Right lung (tissue), 5 donors: ENCODE results near the gene CNOT6L. TPM values are rescaled to one million over a fixed set of nuclear protein-coding genes. Genes with fewer than 3 reads are reported as not detected.

Experiments used
- DNase-seq, 2 donors: peaks; one replicate each; pipeline ENCODE4 v3.0.0-alpha.2; 2013
- polyA plus RNA-seq, 5 donors: library from polyadenylated mRNA; unstranded; fragments of 120-200 nt; gene quantifications; one replicate each; pipeline versions ENCODE4 v1.2.1 to v1.2.3, GENCODE V29; 2013; ENCODE audit warnings: inconsistent platforms in 1 of 5, low replicate concordance in 1 of 5; ENCODE audit not compliant: insufficient read length in 5 of 5, insufficient read depth in 1 of 5

The CNOT6L gene
- polyA plus RNA-seq, 5 donors: 19.0 to 34.6 (median 33.1) TPM

DNA sequence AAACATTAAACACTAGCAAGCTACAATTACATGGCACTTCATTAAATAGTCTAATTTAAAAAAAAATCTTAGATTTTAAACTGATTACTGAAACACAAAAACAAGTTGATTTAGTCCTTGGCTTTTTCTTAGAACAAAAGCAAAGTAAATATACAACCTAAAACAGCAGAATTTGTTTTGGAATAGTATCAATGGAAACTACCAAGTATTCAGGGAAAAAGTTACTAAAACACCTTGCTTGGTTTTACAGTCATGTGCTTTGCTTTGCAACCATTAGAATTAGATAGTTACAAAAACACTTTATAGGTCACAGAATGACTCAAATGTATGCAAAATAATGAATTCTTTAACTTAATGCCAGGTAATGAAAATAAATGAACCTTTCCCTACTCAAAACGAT lies 105.3 kb downstream of the CNOT6L start:
- no peak for DNase-seq

DNA sequence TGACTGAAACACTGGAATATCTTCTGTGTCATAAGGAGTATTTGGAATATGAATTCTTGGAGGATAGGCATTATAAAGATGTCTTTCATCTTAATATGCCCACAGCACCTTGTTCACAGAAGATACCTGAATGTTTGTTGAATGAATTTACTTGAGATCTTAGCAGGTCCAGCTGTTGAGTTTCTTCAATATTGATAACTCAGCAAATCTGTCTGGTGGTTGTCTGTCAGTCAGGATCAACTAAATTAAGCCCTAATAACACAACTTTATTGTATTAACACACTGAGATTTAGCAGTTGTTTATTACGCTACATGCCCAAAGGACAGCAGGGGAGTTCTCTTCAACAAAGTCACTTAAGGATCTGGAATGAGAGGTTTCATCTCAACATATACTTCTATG lies 106.5 kb downstream of the CNOT6L start:
- DNase-seq: no peak

GRCh38 chr4:77711469-77711868 lies 107.7 kb downstream of the CNOT6L start:
- no peak for DNase-seq

- no peak for DNase-seq
These were observed 108.5 kb downstream of the CNOT6L start for GRCh38 chr4:77710684-77711083.

- no peak for DNase-seq
These were observed 109.1 kb downstream of the CNOT6L start for GRCh38 chr4:77710059-77710458.

DNA sequence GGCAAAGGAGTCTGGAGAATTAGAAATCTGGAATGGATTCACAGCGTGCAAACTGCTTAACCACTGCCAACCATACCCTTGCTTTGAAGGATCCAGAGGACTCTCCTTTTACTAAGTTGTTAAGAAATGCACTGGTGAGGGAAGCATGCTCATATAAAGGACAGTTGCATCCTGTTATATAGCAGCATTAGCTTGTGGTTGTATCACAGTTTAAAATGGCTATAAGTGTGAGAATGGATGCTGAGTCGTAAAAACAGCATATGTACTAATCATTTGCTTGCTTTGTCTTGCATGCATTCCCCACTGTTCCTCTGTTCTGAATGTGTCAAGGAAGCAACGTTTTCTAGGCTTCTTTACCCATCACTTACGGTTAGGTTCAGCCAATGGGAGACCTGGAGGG lies 112.5 kb downstream of the CNOT6L start:
- DNase-seq: no peak

- no peak for DNase-seq
These were observed 115.5 kb downstream of the CNOT6L start for GRCh38 chr4:77703666-77704065.

GRCh38 chr4:77701121-77701520 lies 118.0 kb downstream of the CNOT6L start:
- no peak for DNase-seq

DNA sequence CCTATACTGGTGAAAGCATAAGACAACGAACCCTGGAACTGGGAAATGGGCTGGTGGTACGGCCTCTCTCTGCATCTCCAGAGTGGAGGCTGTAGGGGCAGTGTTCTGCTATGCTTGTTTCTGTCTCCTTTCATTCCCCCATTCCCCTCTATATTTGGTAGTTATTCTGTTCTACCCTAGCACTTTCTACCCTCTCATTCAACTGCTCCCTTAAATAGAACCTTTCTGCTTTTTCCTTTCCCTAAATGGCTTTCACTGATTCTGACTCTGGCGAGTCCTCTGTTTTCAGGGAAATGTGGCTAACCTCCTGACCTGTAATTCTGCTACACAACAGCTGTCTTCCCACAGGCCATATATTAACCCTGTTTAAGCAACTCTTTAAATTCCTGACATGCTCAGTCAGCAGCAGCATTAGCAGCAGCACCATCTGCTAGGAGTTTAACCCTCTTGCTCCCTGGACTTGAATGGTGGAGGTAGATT lies 119.4 kb downstream of the CNOT6L start:
- peak; percentile 62 to 63 for DNase-seq

- DNase-seq: peak; percentile 52 to 56
These were observed 121.1 kb downstream of the CNOT6L start for GRCh38 chr4:77697860-77698590.

DNA sequence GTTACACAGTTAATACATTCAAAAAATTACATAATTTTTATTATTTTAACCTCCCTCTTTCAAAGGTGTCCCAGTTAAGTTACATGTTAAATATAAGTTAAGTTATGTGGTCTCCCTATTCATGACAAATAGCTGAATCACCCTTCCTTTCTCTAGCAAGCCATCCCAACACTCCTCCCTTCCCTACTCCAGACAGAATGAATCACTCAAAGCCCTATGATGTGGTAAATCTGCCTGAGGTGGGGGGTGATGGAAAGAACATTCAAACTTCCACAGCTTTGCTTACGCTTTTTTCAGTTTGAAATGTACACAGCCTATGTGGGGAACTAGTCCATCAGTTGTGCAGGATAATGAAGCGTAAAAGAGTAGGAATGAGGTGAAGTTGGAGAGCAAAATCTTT lies 123.4 kb downstream of the CNOT6L start:
- DNase-seq: no peak

DNA sequence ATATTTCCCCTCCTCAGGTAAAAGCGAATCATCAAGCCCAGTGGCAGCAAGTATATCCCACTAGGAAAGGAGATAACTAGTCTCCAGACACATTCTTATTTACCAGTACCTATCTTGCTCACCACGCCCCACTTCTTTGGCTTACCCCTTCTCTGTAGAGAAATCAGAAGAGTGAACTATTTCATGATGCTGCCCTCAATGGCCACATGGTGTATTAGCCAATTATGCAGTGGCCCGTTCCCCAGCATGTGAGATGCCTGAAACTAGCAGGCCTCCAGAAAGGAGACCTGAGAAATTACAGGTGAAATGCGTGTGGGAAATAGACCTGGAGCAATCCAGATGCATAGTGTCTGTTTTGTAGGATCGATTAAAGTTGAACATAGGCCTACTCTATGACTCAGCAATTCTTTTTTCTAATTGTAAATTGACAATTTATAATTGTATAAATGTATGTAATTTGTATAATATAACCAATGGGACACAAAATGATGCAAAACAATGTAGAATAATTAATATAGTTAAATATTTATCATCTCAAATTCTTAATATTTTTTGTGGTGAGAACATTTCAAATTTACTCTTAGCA lies 126.2 kb downstream of the CNOT6L start:
- DNase-seq: no peak

DNA sequence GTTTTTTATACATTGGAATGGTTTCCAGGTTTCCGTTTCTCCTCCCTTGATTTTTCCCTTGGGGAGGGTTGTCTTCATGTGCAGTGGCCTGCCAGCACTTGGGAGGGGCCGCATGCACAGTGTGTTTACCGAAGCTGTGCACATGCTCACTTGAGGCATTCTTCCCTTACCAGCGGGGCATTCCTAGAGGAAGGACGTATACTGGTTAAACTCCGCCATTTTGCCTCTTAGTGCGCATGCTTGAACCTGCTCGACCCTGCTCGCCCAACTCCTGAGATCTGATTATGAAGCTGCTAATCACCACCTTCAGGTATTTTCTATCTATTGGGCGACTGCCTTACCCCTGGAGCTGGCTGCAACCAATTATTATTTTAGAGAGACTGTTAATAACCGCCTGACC lies 137.4 kb downstream of the CNOT6L start:
- DNase-seq: no peak

DNA sequence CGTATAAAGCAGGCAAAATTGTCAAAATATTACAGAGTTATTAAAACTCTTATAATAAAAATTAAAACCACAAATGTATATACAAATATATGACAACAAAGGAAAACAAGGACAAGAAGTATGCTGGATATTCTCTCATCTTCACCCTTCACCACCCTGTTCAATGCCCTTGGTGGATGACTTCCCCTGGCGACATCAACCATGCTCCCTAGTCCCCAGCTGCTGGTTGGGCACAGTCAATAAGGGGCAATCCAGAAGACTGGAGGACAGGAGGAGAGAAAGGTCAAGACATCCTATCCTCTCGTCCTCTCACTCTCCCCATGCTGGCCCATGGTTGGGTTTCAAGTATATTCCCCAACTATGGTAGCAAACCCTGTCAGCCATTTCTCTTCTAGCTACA lies 142.3 kb downstream of the CNOT6L start:
- no peak for DNase-seq

DNA sequence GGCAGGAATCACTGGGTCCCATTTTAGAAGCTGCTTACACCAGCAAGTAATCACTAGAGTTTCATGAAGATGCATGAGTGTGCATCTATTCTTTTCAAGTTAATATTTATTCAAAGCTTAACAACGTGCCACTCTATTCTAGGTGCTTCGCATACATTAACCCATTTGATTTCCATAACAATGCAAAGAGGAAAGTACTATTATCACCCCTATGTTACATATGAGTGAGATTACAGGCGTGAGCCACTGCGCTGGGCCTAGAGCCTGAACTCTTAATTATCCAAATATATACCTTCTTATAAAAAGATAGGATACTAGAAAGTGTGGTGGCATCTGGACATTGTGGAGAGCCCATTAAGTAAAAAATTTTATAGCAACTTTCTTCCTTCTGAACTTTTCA lies 148.1 kb downstream of the CNOT6L start:
- DNase-seq: no peak

DNA sequence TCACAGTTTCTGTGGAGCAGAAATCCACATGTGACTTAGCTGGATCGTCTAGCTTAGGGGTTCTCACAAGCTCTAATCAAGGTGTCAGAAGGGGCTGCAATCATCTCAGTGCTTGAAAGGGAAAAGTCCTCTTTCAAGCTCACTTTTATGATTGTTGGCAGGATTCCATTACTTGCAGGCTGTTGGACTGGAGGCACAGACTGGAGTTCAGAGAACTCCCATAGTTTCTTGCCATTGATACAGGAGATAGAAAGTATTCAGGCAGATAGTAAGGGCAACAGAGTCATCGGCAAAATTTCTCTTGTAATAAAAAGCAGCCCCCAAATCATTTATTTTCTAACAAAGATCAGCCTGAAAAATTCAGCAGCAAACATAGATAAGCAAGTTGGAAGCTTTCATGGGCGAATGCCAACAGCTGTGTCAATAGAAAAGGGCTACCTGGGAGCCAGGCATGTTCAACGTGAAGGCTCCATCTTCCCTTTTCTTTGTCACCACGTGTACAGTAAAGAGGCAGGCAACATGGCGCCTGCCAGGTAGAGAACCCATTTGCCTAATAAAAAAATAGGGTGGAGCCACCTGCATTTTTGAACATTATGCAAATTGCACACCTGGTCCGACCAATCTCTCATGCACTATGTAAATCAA lies 149.1 kb downstream of the CNOT6L start:
- DNase-seq: no peak

- no peak for DNase-seq
These were observed 153.6 kb downstream of the CNOT6L start for GRCh38 chr4:77665381-77666069.

Other genes starting within 250 kb of the CNOT6L start
- under 1 TPM; 0.19 to 0.89 (median 0.66) TPM for gene CXCL13, start 213.5 kb downstream of the CNOT6L start, polyA plus RNA-seq
- 10 to 100 TPM; 40.5 to 53.8 (median 49.6) TPM for gene MRPL1, start 43.5 kb upstream of the CNOT6L start, polyA plus RNA-seq
- 10 to 100 TPM; 23.5 to 45.6 (median 42.8) TPM for gene FRAS1, start 238.0 kb upstream of the CNOT6L start, polyA plus RNA-seq